PC-9 (cell line): ENCODE results near the gene CENPP. TPM values are rescaled to one million over a fixed set of nuclear protein-coding genes. Genes with fewer than 3 reads are reported as not detected.

Experiments
- BruUV-seq: library from RNA; stranded (reverse); fragments of 400-500 nt; replicated peaks from 2 replicates; lab custom pipeline; 2021; lab: Mats Ljungman, UMichigan
- CTCF ChIA-PET: fragments of 300-600 bp; sonication (Branson Sonifier 250); formaldehyde crosslinking; loops from one replicate; lab custom pipeline; 2022; ENCODE audit warnings: antibody characterized with exemption; lab: Charles Lee
- POLR2A ChIA-PET: fragments of 300-600 bp; sonication (Branson Sonifier 250); formaldehyde crosslinking; loops from one replicate; lab custom pipeline; 2022; ENCODE audit warnings: antibody characterized with exemption; ENCODE audit not compliant: unreplicated experiment; lab: Charles Lee
- DNase-seq, 2 experiments: peaks; one replicate each; pipeline versions ENCODE4 v3.0.0 to v3.0.0-alpha.2; 2015 to 2022; ENCODE audit warnings: mixed read lengths in 1 of 2
- H2AFZ ChIP-seq: fragments of 200-600 bp; sonication (generic); 2 replicates; pipeline ENCODE4 v1.8.1; 2017; ENCODE audit warnings: antibody characterized with exemption
- H3F3A ChIP-seq: fragments of 200-600 bp; sonication (generic); 2 replicates; pipeline ENCODE4 v1.8.1; 2017; ENCODE audit warnings: antibody characterized with exemption, mild to moderate bottlenecking, low read depth; ENCODE audit not compliant: insufficient read depth
- H3K27ac ChIP-seq: fragments of 200-600 bp; sonication (generic); 2 replicates; pipeline ENCODE4 v1.6.1; 2016; ENCODE audit warnings: mixed run types
- H3K27me3 ChIP-seq: fragments of 200-600 bp; sonication (generic); 2 replicates; pipeline ENCODE4 v1.6.1; 2016; ENCODE audit warnings: low read depth, mixed run types; ENCODE audit not compliant: insufficient read depth
- H3K36me3 ChIP-seq: fragments of 200-600 bp; sonication (generic); 2 replicates; pipeline ENCODE4 v1.6.1; 2016; ENCODE audit warnings: low read depth, mixed run types
- H3K4me1 ChIP-seq: fragments of 200-600 bp; sonication (generic); replicated peaks from 2 replicates; pipeline ENCODE4 v1.6.1; 2016; ENCODE audit warnings: mixed run types; ENCODE audit not compliant: insufficient read depth
- H3K4me2 ChIP-seq: fragments of 200-600 bp; sonication (generic); 2 replicates; pipeline ENCODE4 v1.6.1; 2017; ENCODE audit warnings: mixed run types
- H3K4me3 ChIP-seq: fragments of 200-600 bp; sonication (generic); 2 replicates; pipeline ENCODE4 v1.6.1; 2016; ENCODE audit warnings: mixed run types
- H3K79me2 ChIP-seq: fragments of 200-600 bp; sonication (generic); 2 replicates; pipeline ENCODE4 v1.6.1; 2017; ENCODE audit warnings: low read depth, mixed run types
- H3K9me2 ChIP-seq: fragments of 200-600 bp; sonication (generic); 2 replicates; pipeline ENCODE4 v1.8.1; 2017; ENCODE audit warnings: mild to moderate bottlenecking; ENCODE audit not compliant: insufficient read depth
- H3K9me3 ChIP-seq: fragments of 200-600 bp; sonication (generic); 2 replicates; pipeline ENCODE4 v1.8.1; 2016; ENCODE audit warnings: low read depth; ENCODE audit not compliant: insufficient read depth
- H4K20me1 ChIP-seq: fragments of 200-600 bp; sonication (generic); 2 replicates; pipeline ENCODE4 v1.8.1; 2017; ENCODE audit not compliant: insufficient read depth
- CTCF ChIP-seq: fragments of 200-600 bp; sonication (generic); conservative IDR thresholded peaks from 2 replicates; pipeline ENCODE4 v1.6.1; 2017; ENCODE audit warnings: mixed run types, antibody characterized with exemption, mild to moderate bottlenecking, moderate library complexity
- EZH2 ChIP-seq: fragments of 200-600 bp; sonication (generic); IDR thresholded peaks from 2 replicates; pipeline ENCODE4 v1.8.0; 2017; ENCODE audit warnings: antibody characterized with exemption, low read depth
- intact Hi-C: fragments of 100-400 bp; cut with micrococcal nuclease; formaldehyde crosslinking; loops from one replicate; pipeline ENCODE4 v1.10.0; 2022; ENCODE audit not compliant: unreplicated experiment
- total RNA-seq: library from RNA; stranded (reverse); gene quantifications from 2 replicates; pipeline ENCODE4 v1.2.3, GENCODE V29; 2021

The CENPP gene
- total RNA-seq, 1 experiment from 2014 or later = 10.0 TPM

GRCh38 chr9:92664394-92665152 is 338.8 kb downstream of the CENPP start:
- no peak for DNase-seq
- no peaks in the 10 kb centered on the region for H3K9me3 ChIP-seq
- TF ChIP-seq CTCF (no peak), EZH2 (no peak)
- H3K4me2 ChIP-seq = no peak overlapping the region
- intact Hi-C loops = no loop called here
- no TSS peak for BruUV-seq
- peaks cover 92% of the 10 kb centered on the region for H3K79me2 ChIP-seq
- ChIA-PET POLR2A (no interaction called here), CTCF (no interaction called here)
- H4K20me1 ChIP-seq = peaks cover 74% of the 10 kb centered on the region
- 0 out of 2 replicates have a peak, but pooled peaks cover 9% of the 10 kb centered on the region for H3K36me3 ChIP-seq
- H3K27me3 ChIP-seq = no peaks in the 10 kb centered on the region
- H3K4me1 ChIP-seq = peaks cover 7% of the 10 kb centered on the region; the same call in 1 of the 2 replicates
- H3K9me2 ChIP-seq = no peaks in the 10 kb centered on the region
- H3K4me3 ChIP-seq = no peak overlapping the region
- no peak overlapping the region for H3K27ac ChIP-seq
- no peak overlapping the region for H2AFZ ChIP-seq
- no peaks in the 10 kb centered on the region for H3F3A ChIP-seq

- no TSS peak for BruUV-seq
- Histone ChIP-seq H3K27ac (no peak overlapping the region), H3K4me2 (no peak overlapping the region)
These were observed 340.1 kb downstream of the CENPP start for GRCh38 chr9:92665836-92666235.

GRCh38 chr9:92666236-92666635 is 340.5 kb downstream of the CENPP start:
- CTCF ChIA-PET = no interaction called here

More at GRCh38 chr9:92665836-92666235, 340.1 kb downstream of the CENPP start:
- no peak overlapping the region for H2AFZ ChIP-seq
- no peaks in the 10 kb centered on the region for H3K9me2 ChIP-seq
- no peak overlapping the region for H3K4me3 ChIP-seq
- POLR2A ChIA-PET = no interaction called here
- H3K36me3 ChIP-seq = 0 out of 2 replicates have a peak, but pooled peaks cover 9% of the 10 kb centered on the region
- no peak for DNase-seq
- H3K4me1 ChIP-seq = peaks cover 7% of the 10 kb centered on the region; the same call in 1 of the 2 replicates
- peaks cover 6% of the 10 kb centered on the region for H3F3A ChIP-seq
- intact Hi-C loops = no loop called here
- no peaks in the 10 kb centered on the region for H3K27me3 ChIP-seq
- TF ChIP-seq CTCF = no peak
- TF ChIP-seq EZH2 = no peak
- no peaks in the 10 kb centered on the region for H3K9me3 ChIP-seq
- CTCF ChIA-PET = no interaction called here
- H4K20me1 ChIP-seq = peaks cover 62% of the 10 kb centered on the region
- peaks cover 96% of the 10 kb centered on the region for H3K79me2 ChIP-seq

More at GRCh38 chr9:92666236-92666635, 340.5 kb downstream of the CENPP start:
- H3K9me2 ChIP-seq = no peaks in the 10 kb centered on the region
- no peak overlapping the region for H3K27ac ChIP-seq
- peaks cover 58% of the 10 kb centered on the region for H4K20me1 ChIP-seq
- peaks cover 96% of the 10 kb centered on the region for H3K79me2 ChIP-seq
- H3F3A ChIP-seq = peaks cover 10% of the 10 kb centered on the region
- H3K36me3 ChIP-seq = 0 out of 2 replicates have a peak, but pooled peaks cover 9% of the 10 kb centered on the region
- peaks cover 7% of the 10 kb centered on the region; the same call in 1 of the 2 replicates for H3K4me1 ChIP-seq
- DNase-seq = no peak
- H3K4me2 ChIP-seq = no peak overlapping the region
- H3K4me3 ChIP-seq = no peak overlapping the region
- intact Hi-C loops = no loop called here
- no peak overlapping the region for H2AFZ ChIP-seq
- BruUV-seq = no TSS peak
- no peak for TF ChIP-seq CTCF
- no peak for TF ChIP-seq EZH2
- H3K9me3 ChIP-seq = no peaks in the 10 kb centered on the region
- POLR2A ChIA-PET = no interaction called here
- no peaks in the 10 kb centered on the region for H3K27me3 ChIP-seq
